SIG-M5 (cell line): ENCODE measurements around the gene NEK11.
"Not testable (repeated sequence)": the region's sequence is repeated elsewhere in the genome, so short reads cannot be mapped to it uniquely, and the experiment has no call there.

Experiments used
- DNase-seq: peaks from one replicate; lab custom pipeline; 2025; lab: John Stamatoyannopoulos, UW

NEK11 gene

GRCh38 chr3:131299836-131300235 lies 273.2 kb downstream of the NEK11 start:
- DNase-seq = no peak

- no peak for DNase-seq
These were observed 277.2 kb downstream of the NEK11 start for GRCh38 chr3:131303848-131304247.

DNA sequence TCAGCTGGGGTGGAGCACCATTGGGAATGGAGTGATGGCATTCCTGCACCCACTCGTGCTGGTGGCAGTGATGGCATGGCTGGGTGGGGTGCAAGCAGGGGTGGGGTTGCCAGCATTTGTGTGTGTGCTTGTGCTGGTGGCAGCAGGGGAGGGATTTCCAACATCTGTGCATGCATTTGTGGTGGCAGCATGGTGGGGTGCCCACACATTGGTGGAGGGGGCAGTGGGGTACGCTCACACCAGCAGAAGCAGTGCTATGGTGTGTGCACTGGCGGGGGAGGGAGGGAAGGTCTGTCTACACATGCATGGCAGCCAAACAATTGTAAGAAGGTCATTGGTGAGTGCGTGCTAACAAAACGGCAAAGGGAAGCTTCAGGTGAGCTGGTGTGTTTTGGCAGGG lies 278.2 kb downstream of the NEK11 start:
- DNase-seq = no peak

DNA sequence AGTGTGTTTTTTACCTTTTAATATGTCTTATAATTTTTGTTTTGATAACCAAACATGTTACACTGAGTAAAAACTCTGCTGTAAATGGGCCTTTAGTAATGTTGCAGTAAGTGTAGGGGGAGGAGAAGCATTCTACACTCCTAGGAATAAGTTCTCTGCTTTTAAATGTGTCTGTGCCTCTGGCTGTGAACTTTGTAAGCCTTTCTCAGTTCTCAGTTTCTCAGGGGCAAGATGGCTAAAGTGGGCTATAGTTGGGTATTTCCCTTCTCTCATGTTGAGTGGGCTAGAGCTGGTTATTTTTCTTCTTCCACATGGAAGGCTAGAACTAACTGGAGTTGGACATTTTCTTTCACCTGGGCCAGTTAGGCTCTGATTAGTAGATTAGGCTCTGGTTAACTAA lies 279.6 kb downstream of the NEK11 start:
- no peak for DNase-seq

- DNase-seq = no peak
These were observed 287.6 kb downstream of the NEK11 start for GRCh38 chr3:131314318-131314717.

- no peak for DNase-seq
These were observed 288.5 kb downstream of the NEK11 start for GRCh38 chr3:131315162-131315561.

- no peak for DNase-seq
These were observed 291.0 kb downstream of the NEK11 start for GRCh38 chr3:131317667-131318066.

DNA sequence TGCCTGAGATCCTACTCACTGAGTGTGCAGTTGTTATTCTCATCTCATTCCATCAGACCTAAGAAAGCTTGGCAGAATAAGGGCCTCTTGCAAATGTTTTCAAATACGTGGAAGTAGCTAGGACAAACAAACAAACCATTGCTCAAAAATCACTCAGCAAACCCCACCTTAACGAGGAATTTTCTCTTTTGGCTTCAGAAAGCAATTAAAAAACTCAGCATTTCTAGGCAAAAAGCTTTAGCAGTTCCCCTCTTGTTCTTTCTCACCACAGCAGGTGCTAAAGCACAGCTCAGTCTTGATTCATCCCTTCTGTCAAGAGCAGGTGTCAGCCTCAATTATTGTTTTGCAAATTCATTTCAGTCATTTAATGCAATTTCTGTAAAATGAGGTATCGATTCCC lies 296.3 kb downstream of the NEK11 start:
- no peak for DNase-seq

GRCh38 chr3:131323792-131324191 lies 297.1 kb downstream of the NEK11 start:
- DNase-seq = no peak

DNA sequence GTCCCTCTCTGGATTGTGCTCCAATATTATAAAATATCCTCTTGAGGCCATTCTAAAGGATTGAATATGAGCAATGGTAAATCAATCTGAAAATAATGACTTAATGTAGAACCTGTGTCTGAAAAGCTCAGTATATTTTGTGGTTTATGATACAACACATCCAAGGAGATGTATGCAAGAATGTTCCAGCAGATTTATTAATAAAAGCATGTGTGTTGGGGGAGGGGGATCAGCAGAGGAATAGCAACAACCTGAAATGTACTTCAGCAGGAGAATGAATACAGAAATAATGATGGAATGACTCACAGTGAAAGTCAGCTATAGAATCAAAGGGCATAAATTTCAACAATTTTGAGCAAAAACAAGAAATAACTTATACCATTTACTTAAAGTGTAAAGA lies 298.2 kb downstream of the NEK11 start:
- DNase-seq = no peak

- DNase-seq = no peak
These were observed 299.6 kb downstream of the NEK11 start for GRCh38 chr3:131326307-131326706.

- no peak for DNase-seq
These were observed 302.0 kb downstream of the NEK11 start for GRCh38 chr3:131328721-131329120.

DNA sequence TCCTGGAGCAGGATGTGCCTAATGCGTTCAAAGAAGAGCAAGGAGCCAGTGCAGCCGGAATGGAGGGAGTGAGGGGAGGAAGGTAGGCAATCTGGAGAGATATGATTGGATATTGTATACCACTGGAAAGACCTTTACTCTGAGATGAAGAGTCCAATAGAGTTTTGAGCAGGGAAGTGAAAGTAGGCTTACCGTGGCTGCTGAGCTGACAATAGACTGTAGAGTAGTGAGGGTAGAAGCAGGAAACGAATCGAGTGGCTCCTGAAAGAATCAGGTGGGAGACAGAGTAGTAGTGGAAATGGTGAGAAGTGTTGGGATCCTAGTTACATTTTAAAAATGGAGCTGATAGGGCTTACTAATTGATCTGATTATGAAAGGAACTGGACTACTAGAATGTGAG lies 303.1 kb downstream of the NEK11 start:
- no peak for DNase-seq

- DNase-seq = not testable (repeated sequence)
These were observed 304.9 kb downstream of the NEK11 start for GRCh38 chr3:131331456-131332085.

GRCh38 chr3:131338948-131339640 lies 312.4 kb downstream of the NEK11 start:
- DNase-seq = no peak

DNA sequence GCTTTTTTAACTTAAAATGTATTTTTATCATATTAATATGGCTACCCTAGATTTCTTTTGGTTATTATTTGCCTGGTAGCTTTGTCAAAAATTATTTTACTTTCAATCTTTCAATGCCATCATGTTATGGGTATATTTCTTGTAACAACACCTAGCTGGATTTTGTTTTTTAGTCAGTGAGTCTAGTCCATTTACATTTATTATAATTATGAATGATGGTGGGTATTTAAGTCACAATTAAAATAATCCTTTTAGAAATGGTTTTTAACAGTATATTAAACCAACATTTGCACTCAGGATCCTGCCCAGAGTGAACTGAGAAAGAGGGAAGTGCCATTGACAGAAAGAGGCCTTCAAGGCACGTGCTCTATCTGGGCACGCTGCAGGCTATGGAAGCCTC lies 315.1 kb downstream of the NEK11 start:
- DNase-seq = no peak

DNA sequence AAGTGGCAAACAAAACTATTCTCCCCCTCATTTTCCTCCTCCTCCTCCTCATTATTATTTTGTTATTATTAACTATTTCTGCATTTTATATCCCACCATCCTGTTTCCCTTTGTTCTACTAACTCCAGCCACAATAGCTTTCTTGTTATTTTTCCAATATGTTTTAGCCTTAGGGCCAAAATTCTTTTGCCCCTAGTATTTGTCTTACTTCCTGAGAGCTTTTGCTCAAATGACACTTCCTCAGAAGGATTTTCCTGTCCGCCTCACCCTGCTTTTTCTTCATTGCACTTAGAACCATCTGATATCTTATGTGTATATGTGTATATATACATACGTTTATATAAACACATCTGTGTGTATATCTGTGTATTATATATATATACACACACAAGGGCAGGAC lies 322.2 kb downstream of the NEK11 start:
- no peak for DNase-seq

DNA sequence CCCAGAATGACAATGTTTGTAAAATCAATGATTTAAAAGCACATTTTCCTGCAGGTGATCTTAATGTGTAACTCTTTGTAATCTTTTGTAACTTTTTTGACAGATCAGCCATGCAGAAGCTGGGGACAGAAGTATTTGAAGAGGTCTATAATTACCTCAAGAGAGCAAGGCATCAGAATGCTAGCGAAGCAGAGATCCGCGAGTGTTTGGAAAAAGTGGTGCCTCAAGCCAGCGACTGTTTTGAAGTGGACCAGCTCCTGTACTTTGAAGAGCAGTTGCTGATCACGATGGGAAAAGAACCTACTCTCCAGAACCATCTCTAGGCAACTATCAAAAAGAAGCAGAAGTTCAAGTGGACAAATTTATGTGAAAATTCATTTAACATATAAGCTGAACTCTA lies 322.8 kb downstream of the NEK11 start:
- DNase-seq = no peak

GRCh38 chr3:131349946-131350347 lies 323.3 kb downstream of the NEK11 start:
- DNase-seq = no peak

DNA sequence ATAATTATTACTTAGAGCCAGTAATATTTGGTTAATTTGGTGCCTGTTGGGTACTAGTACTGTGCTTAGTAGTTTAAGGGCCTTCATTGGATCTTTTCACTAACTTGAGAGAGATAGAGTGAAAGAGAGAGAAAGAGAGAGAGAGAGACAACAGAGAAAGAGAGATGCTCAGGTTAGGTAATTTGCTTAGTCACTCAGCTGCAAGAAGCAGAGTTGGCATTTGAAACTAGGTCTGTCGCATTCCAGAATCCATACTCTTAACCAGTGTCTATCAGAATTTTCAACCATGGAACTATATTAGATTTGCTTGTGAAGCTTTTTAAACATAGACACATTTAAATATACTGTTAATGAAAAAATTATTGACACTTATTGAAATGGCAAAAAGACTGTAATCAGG lies 323.8 kb downstream of the NEK11 start:
- no peak for DNase-seq

- DNase-seq = no peak
These were observed 326.6 kb downstream of the NEK11 start for GRCh38 chr3:131353016-131353877.

- no peak for DNase-seq
These were observed 327.3 kb downstream of the NEK11 start for GRCh38 chr3:131353986-131354385.

- DNase-seq = no peak
These were observed 329.4 kb downstream of the NEK11 start for GRCh38 chr3:131356006-131356595.
